NCI-H1694 (cell line): ENCODE measurements around the gene SF3B4.
"Not testable (repeated sequence)": the region's sequence is repeated elsewhere in the genome, so short reads cannot be mapped to it uniquely, and the experiment has no call there.

Source experiments
- DNase-seq: peaks from one replicate; lab custom pipeline; 2025; lab: John Stamatoyannopoulos, UW

SF3B4 gene

GRCh38 chr1:149927563-149928400, at the start of gene SF3B4:
SF3B4 (minus strand) TSS chr1:149927803; CDS start chr1:149927759, 44 bp downstream.
- peak; percentile 94 for DNase-seq

DNA sequence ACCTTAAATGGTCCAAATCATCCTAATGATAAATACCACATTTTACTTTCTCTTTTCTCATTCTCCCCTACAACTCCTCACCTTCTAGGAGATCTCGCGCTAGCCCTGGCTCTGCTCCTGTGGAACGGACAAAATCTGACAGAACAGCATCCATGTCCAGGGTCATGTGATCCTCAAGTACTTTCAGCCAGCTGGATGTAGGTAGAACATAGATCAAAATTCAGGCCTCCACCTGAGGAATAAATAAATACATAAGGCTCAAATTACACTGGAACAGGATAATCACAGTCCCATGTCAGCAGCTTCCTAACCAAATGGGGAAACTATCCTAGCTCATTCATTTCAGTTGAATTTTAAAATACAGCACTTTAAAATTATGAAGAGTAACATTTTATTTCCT, 49.7 kb upstream of the SF3B4 start:
- DNase-seq = no peak

GRCh38 chr1:149972547-149972946, 44.9 kb upstream of the SF3B4 start:
- DNase-seq = no peak

GRCh38 chr1:149967646-149968045, 40.0 kb upstream of the SF3B4 start:
- no peak for DNase-seq

GRCh38 chr1:149967041-149967440, 39.4 kb upstream of the SF3B4 start:
- DNase-seq = no peak

GRCh38 chr1:149966405-149966804, 38.8 kb upstream of the SF3B4 start:
- DNase-seq = no peak

- no peak for DNase-seq
These were observed 37.8 kb upstream of the SF3B4 start for GRCh38 chr1:149965440-149965839.

- no peak for DNase-seq
These were observed 35.8 kb upstream of the SF3B4 start for GRCh38 chr1:149963358-149963757.

- no peak for DNase-seq
These were observed 35.1 kb upstream of the SF3B4 start for GRCh38 chr1:149962736-149963135.

GRCh38 chr1:149962039-149962647, 34.5 kb upstream of the SF3B4 start:
- peak; percentile 71 for DNase-seq

GRCh38 chr1:149957548-149957947, 29.9 kb upstream of the SF3B4 start:
- not testable (repeated sequence) for DNase-seq

DNA sequence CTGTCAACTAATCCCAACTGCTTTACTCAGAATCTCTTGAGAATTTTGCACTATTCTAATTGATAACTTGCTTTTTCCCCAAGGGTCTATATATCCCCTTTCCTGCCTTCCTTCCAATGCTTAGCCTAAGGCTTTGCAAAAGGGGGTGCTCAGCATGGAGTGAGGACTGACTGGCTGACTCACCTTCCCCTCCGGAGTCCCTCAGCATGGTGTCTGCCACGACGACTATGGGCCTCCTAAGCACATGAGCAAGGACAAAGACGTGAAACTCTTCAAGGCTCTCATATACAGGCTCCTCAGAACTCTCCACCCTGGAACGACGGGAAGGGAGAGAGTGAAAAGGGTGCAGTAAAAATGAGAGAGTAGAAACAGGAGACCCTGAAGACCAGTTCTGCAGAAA, 22.3 kb upstream of the SF3B4 start:
- no peak for DNase-seq

DNA sequence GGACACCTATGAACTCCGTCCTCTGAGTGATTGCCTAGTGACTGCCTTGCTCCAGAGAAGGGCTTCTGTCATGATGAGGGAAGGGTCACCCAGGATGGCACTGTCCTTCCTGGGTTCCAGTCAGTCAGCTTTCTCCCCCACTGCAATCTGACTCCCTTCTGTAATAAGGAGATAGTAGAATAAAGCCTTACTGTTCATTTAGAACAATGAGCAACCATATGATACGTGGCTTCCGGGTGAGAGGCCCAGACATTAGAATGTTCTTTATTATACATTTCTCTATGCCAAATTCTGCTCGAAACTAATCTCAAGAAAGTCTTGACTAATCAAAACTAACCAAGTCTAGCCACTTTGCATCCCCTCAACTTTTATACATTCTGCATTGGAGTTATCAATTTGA, 17.6 kb upstream of the SF3B4 start:
- no peak for DNase-seq

DNA sequence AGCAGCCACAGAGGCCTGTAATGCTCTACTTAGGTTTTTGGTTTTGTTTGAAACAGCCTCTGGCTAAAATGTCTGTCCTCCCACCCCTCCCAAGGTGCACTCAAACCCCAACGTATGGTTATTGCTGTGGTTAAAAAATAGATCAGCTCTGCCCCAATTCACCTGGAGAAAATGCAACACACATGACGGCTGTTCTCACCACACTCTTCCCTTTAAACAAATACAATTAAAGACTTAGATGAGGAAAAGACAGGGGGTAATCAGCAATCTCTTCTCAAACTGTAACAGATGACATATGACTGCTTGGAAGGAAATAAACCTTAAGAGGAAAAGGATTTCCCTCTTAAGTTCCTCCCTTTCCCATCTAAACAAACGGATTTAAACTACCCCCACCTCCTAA, 15.3 kb upstream of the SF3B4 start:
- no peak for DNase-seq

- DNase-seq = no peak
These were observed 14.6 kb upstream of the SF3B4 start for GRCh38 chr1:149942207-149942606.

DNA sequence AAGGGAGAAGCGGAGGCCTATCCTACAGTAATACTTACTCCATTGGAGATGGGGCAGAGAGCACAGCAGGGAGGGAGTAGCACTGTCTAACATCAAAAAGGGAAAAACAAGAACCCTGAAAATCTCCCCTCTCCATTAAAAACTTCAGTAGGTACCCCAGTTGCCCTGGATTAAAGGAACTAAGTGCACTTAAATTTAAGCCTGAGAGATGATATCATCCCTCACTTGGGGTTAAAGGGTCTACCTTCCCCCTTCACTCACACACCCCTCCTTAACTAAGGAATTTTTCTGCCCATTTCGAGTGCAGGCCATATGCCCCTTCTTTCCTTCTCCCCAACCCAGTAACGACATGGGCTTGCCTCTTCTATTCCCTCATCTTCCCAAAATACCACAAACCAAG, 12.8 kb upstream of the SF3B4 start:
- DNase-seq = no peak

DNA sequence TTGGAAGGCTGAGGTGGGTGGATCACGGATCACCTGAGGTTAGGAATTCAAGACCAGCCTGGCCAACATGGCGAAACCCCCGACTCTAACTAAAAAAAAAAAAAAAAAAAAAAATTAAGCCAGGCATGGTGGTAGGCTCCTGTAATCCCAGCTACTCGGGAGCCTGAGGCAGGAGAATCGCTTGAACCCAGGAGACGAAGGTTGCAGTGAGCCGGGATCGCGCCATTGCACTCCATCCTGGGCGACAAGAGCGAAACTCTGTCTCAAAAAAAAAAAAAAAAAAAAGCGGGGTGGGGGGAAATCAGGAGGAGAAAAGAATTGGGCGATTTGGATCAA, 11.0 kb upstream of the SF3B4 start:
- DNase-seq = not testable (repeated sequence)

DNA sequence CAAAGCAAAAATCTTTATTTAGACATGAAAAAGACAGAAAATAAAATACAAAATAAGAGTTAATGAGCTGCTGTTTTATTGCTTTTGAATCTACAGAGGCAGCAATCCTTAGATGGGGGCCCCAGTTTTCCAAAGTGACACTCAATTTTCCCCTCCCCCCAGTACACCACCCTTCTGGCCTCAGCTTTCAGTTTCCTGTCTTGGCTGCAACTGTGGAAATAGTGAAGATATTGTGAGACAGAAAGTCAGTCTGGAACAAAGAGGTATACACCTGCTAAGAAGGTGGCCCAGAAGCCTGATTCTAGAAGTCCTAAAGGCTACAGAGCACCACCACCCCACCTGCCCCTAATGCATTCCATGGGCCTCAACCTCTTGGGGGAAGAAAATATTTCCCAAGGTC, 10.2 kb upstream of the SF3B4 start:
- no peak for DNase-seq

GRCh38 chr1:149936992-149937705, 9.5 kb upstream of the SF3B4 start:
- DNase-seq = no peak

DNA sequence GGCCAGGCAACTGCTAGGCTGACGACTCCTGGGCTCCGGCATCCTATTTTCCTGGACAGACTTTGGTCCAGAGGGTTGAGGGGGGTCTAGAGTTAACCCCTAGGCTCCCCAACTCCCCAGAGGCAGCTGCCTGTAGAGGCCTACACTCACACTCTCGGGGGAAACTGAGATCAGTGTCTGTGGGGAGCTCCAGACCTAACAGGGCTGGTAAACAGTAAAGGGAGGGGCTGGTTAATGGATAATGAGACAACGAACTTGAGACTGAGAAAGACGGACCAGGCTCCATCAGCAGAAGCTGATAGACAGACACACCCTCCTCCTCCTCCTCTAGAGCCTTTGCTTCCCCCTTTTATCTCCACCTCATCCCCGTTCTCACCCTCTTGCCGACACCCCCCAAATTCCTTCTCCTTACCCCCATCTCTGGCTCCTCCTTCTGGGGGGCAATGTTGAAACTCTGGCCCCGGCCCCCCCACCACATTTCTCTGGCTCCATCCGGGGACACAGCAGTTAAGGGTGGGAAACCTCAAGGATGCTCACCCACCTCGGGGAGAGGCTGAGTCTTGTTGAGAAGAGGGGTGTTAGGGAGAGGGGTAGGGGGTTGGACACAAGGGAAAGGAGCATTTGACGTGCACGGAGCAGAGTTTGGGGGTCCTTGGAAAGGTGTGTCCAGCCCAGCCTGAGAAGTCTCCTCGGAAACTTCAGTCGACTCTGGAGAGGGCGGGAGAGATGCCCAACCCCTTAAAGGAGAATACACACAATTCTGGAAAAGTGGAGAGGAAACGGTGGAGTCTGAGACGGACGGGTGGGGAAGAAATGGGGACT, 8.8 kb upstream of the SF3B4 start, which contains the start of gene MTMR11:
Gene MTMR11, minus strand, starts transcription at position 710 of the 822 bp plus-strand sequence. Its CDS starts 232 bp downstream, at position 478.
- no peak for DNase-seq

- DNase-seq = no peak
These were observed 6.8 kb upstream of the SF3B4 start for GRCh38 chr1:149934356-149934755.

GRCh38 chr1:149933208-149933607, 5.6 kb upstream of the SF3B4 start:
- no peak for DNase-seq
